ENCODE data around the gene UBR3.

GRCh38 chr2:169897834-169898233 lies 70.6 kb downstream of the UBR3 start:
- TF ChIP-seq CTCF (conservative IDR thresholded peaks at IDR 0.05) = no peak
- no peak for TF ChIP-seq ZFX (IDR thresholded peaks at IDR 0.05)

All from C4-2B (cell line).